Upper lobe of right lung (tissue), 1 donor: ENCODE data around the gene SH3GL1. TPM values are rescaled to one million over a fixed set of nuclear protein-coding genes. Genes with fewer than 3 reads are reported as not detected.
A peak's percentile ranks its signal among the peaks of the same experiment; 100 is the strongest.

ENCODE experiments used
- ATAC-seq: fragments of 200-7000 bp; cut with Tn5 transposase; one replicate; pipeline ENCODE4 v1.9.1; 2020; ENCODE audit warnings: mild to moderate bottlenecking, moderate library complexity
- DNase-seq: peaks from one replicate; pipeline ENCODE4 v3.0.0-alpha.2; 2020
- H3K27ac ChIP-seq: fragments of 200-600 bp; one replicate; pipeline ENCODE4 v1.8.0; 2022
- H3K27me3 ChIP-seq: fragments of 200-600 bp; one replicate; pipeline ENCODE4 v1.8.0; 2022; ENCODE audit warnings: mild to moderate bottlenecking
- H3K36me3 ChIP-seq: fragments of 200-600 bp; one replicate; pipeline ENCODE4 v1.8.0; 2022
- H3K4me1 ChIP-seq: fragments of 200-600 bp; one replicate; pipeline ENCODE4 v1.8.0; 2022
- H3K4me3 ChIP-seq: fragments of 200-600 bp; one replicate; pipeline ENCODE4 v1.8.0; 2022; ENCODE audit warnings: mild to moderate bottlenecking
- H3K9me3 ChIP-seq: fragments of 200-600 bp; one replicate; pipeline ENCODE4 v1.8.0; 2022
- intact Hi-C: fragments of 100-400 bp; cut with DNase I; formaldehyde crosslinking; loops from one replicate; pipeline ENCODE4 v1.11.0; 2022
- long read RNA-seq: library from polyadenylated mRNA; unstranded; transcript quantifications from one replicate; pipeline ENCODE4 v2.0.0, GENCODE V29; 2021
- total RNA-seq: library from RNA; stranded (reverse); fragmentation: NEBNext Ultra II Directional; extraction: Animal tissue kit (Norgen Biotek cat#: 25700); gene quantifications from one replicate; pipeline ENCODE4 v1.2.1, GENCODE V29; 2021
- TF ChIP-seq, protein P1 (sequence below): fragments of 200-600 bp; IDR thresholded peaks from one replicate; pipeline ENCODE4 v1.8.0; 2022; ENCODE audit warnings: antibody characterized with exemption
- donor health status: DM: no; HTN: yes; CAD: no; lungs with severe emphysema.

The SH3GL1 gene, protein sequence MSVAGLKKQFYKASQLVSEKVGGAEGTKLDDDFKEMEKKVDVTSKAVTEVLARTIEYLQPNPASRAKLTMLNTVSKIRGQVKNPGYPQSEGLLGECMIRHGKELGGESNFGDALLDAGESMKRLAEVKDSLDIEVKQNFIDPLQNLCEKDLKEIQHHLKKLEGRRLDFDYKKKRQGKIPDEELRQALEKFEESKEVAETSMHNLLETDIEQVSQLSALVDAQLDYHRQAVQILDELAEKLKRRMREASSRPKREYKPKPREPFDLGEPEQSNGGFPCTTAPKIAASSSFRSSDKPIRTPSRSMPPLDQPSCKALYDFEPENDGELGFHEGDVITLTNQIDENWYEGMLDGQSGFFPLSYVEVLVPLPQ
- 47.6 TPM for total RNA-seq
- long read RNA-seq, transcript SH3GL1-201 (10 exons, 2,516 nt), result major isoform, 117 of 157 reads
- long read RNA-seq, partial matches to known transcripts, result 9 of 157 reads
- long read RNA-seq, other reads (novel, unspliced or antisense), result 31 of 157 reads

DNA sequence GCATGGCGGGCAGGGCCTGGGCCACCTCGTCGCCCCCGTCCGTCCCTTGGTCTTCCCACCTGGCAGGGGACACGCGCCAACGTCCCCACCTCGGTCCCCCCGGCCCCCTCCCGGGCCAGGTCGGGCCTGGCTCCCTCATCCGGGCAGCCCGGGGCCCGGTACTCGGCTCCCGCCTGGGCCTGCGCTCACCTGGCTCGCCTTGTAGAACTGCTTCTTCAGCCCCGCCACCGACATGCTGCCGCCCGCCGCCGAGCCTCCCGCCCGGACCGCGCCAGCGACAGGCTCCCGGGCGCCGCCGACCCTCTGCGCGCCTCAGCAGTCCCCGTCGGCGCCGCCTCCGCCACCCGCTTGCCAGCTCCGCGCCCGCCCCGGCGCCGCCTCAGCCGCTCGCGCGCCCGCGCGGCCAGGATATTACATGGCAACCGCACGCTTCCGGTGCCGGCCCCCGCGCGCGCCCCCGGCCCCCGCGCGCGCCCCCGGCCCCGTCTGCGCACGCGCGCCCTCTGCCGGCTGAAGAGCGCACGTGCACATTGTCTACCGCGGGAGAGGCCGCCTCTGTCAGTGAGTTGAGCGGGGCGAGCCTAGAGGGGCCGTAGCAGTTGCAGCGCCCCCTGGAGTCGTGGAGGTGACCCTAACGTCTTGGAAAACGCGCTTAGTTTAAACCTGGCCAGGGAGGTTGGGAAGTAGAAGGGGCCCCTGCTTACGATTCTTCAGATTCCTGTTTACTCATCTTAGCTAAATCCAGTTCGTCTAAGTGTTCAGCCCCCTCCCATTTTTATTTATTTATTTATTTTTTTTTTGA is at the start of gene SH3GL1:
Gene SH3GL1 (minus strand): TSS at position 413 of the 802 bp plus-strand sequence. CDS start 179 bp downstream, at position 234.
- H3K4me3 ChIP-seq, result peak within 1 kb of the TSS; percentile 97
- H3K9me3 ChIP-seq, result no peaks in the 10 kb centered on the region
- ATAC-seq (peak; percentile 89), DNase-seq (peak; percentile 96)
- no peaks in the 10 kb centered on the region for H3K27me3 ChIP-seq
- TF ChIP-seq, protein P1, sequence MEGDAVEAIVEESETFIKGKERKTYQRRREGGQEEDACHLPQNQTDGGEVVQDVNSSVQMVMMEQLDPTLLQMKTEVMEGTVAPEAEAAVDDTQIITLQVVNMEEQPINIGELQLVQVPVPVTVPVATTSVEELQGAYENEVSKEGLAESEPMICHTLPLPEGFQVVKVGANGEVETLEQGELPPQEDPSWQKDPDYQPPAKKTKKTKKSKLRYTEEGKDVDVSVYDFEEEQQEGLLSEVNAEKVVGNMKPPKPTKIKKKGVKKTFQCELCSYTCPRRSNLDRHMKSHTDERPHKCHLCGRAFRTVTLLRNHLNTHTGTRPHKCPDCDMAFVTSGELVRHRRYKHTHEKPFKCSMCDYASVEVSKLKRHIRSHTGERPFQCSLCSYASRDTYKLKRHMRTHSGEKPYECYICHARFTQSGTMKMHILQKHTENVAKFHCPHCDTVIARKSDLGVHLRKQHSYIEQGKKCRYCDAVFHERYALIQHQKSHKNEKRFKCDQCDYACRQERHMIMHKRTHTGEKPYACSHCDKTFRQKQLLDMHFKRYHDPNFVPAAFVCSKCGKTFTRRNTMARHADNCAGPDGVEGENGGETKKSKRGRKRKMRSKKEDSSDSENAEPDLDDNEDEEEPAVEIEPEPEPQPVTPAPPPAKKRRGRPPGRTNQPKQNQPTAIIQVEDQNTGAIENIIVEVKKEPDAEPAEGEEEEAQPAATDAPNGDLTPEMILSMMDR, result peak; percentile 87
- peaks cover 8% of the 10 kb centered on the region for H3K36me3 ChIP-seq
- peak within 1 kb of the TSS; percentile 92 for H3K27ac ChIP-seq
- H3K4me1 ChIP-seq, result peaks cover 45% of the 10 kb centered on the region
- intact Hi-C loops, result no loop called here

DNA sequence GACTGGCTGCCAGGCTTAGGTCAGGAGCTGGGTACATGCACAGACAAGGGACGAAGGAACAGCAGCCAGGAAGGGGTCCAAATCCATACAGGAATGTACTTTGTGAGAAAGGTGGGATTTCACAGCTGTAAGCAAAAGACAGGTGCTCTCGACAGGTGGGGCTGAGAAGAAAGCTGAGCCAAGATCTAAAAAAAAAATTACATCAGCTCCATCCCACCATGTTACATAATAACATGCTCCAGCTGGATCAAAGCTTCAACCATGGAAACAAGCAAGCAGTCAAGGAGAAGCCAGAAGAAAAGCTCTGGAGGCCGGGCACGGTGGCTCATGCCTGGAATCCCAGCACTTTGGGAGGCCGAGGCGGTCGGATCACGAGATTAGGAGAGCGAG is 49.3 kb upstream of the SH3GL1 start:
- TF ChIP-seq, protein P1, result no peak
- Histone ChIP-seq H3K4me3 (no peak overlapping the region), H3K9me3 (no peaks in the 10 kb centered on the region), H3K27me3 (no peaks in the 10 kb centered on the region), H3K27ac (no peak overlapping the region), H3K4me1 (no peaks in the 10 kb centered on the region), H3K36me3 (peaks cover 93% of the 10 kb centered on the region)
- intact Hi-C loops, result no loop called here
- DNase-seq (no peak), ATAC-seq (no peak)

DNA sequence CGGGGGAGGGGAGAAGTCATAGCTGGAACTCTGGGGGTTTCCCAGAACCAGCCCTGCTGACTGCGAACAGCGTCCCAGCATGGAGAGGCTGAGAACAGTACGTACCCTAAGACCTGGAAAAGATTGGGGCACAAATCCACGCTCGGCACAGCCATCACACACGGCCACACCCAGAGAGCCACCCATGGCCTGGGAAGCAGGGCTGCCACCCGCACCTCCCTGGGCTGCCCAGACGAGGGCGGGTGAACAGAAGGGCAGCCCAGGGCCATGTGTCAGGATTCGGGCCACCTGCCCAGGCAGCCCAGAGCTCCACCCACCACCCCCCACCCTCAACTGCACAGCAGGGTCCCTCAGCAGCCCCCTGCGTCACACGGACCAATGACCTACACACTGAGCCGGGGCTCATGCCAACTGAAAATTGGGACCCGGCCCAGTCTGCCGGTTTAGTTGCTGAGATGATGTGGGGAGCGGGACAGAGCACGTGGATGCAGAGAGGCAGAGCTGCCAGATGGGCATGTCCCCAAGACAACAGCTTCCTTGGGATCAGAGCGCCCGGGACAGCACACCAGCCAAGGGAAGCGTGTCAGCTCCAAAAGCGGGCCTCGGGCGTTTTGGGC is 48.8 kb upstream of the SH3GL1 start:
- ATAC-seq, result no peak
- no peaks in the 10 kb centered on the region for H3K9me3 ChIP-seq
- DNase-seq, result no peak
- no peak overlapping the region for H3K4me3 ChIP-seq
- no peaks in the 10 kb centered on the region for H3K27me3 ChIP-seq
- no peaks in the 10 kb centered on the region for H3K4me1 ChIP-seq
- TF ChIP-seq, protein P1, result no peak
- peaks cover 97% of the 10 kb centered on the region for H3K36me3 ChIP-seq
- intact Hi-C loops, result no loop called here
- H3K27ac ChIP-seq, result no peak overlapping the region

DNA sequence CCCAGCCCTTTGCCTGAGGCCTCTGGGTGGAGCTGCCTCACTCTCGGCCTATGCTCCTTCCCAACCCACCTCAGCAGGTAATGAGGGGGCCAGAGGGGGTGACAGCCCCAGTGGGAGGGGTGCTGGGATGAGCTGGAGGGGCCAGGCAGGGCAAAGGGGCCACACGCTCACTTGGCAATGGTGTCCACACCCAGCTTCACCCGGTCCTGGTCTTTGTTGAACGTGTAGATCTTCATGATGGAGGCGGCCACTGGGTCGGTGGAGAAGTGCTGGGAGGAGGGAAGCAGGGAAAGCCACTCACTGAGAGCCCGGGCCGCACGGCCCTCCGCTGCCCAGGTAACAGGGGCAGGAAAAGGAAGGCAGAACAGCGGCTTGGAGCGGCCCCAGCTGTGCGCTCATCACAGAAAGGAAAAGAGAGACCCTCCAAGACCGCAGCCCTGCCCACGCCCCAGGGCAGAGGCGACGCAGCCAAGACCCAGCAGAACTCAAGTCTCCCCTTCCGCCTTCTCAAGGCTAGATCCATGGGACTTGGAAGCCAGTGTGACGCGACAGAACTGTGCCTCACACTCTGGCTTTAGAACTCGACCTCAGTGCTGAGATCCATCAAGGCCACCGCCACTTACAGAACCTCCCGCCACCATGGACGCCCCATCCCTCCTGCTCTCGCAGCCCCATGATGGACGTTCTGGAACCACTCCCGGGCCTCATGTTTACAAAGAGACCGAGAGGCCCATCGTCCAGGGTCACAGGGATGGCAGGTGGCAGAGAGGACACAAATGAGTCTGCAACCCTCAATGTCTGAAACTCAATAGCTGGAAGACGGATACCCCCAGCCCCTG is 48.0 kb upstream of the SH3GL1 start:
- DNase-seq (no peak), ATAC-seq (no peak)
- Histone ChIP-seq H3K9me3 (no peaks in the 10 kb centered on the region), H3K27me3 (no peaks in the 10 kb centered on the region), H3K27ac (no peak overlapping the region), H3K4me1 (no peaks in the 10 kb centered on the region), H3K36me3 (peaks cover 90% of the 10 kb centered on the region), H3K4me3 (no peak overlapping the region)
- intact Hi-C loops, result no loop called here
- TF ChIP-seq, protein P1, result no peak
